Uterus (tissue), 4 donors: ENCODE results near the gene IFI35. TPM values are rescaled to one million over a fixed set of nuclear protein-coding genes. Genes with fewer than 3 reads are reported as not detected.

Experiments
- DNase-seq, 2 donors: peaks; one replicate each; pipeline ENCODE4 v3.0.0-alpha.2; 2019 to 2020
- H3K27ac ChIP-seq, 2 donors: fragments of 200-600 bp; sonication (generic); 1 replicate in 1 of 2; 2 replicates in 1 of 2; pipeline ENCODE4 v1.5.1; 2016 to 2018
- H3K27me3 ChIP-seq, 2 donors: fragments of 200-600 bp; sonication (generic); one replicate each; pipeline ENCODE4 v1.5.1; 2018 to 2019; ENCODE audit warnings: control low read depth in 1 of 2
- H3K36me3 ChIP-seq, 2 donors: fragments of 200-600 bp; sonication (generic); one replicate each; pipeline ENCODE4 v1.5.1; 2019; ENCODE audit warnings: control low read depth in 1 of 2
- H3K4me1 ChIP-seq, 2 donors: fragments of 200-600 bp; sonication (generic); one replicate each; pipeline ENCODE4 v1.5.1; 2018 to 2019; ENCODE audit warnings: control low read depth in 1 of 2
- H3K4me3 ChIP-seq, 2 donors: fragments of 200-600 bp; sonication (generic); 1 replicate in 1 of 2; 2 replicates in 1 of 2; pipeline ENCODE4 v1.5.1; 2018 to 2019; ENCODE audit warnings: mild to moderate bottlenecking in 1 of 2
- H3K9me3 ChIP-seq, 2 donors: fragments of 200-600 bp; sonication (generic); one replicate each; pipeline ENCODE4 v1.5.1; 2019; ENCODE audit warnings: control low read depth in 1 of 2
- CTCF ChIP-seq, 4 experiments: fragments of 200-600 bp in 2 of 4; fragments of 450-650 bp in 2 of 4; sonication (generic) in 2 of 4; IDR thresholded peaks; one replicate each; pipeline ENCODE4 v1.5.1; 2016 to 2019; ENCODE audit warnings: antibody characterized with exemption in 4 of 4, mild to moderate bottlenecking in 2 of 4, moderate library complexity in 1 of 4
- POLR2A ChIP-seq, 2 donors: fragments of 450-650 bp; IDR thresholded peaks; one replicate each; pipeline ENCODE4 v1.6.1; 2016; ENCODE audit warnings: antibody characterized with exemption in 2 of 2, mild to moderate bottlenecking in 1 of 2, moderate library complexity in 1 of 2
- intact Hi-C: fragments of 100-400 bp; cut with DNase I; formaldehyde crosslinking; loops from one replicate; pipeline ENCODE4 v1.15.1; 2023; ENCODE audit warnings: low total_unique reads
- total RNA-seq, 4 donors: library from RNA; depleted of rRNA in 3 of 4; stranded (reverse); fragments of >200 nt in 3 of 4; gene quantifications; one replicate each; pipeline versions ENCODE4 v1.1.0 to v1.2.4, GENCODE V29; 2014 to 2023
- donor health status: DM: yes; HTN: yes; CAD: no.

The IFI35 gene
- total RNA-seq, 4 donors from 2014 or later, result 5.9 to 31.4 (median 10.0) TPM

- no peaks in the 10 kb centered on the region for H3K36me3 ChIP-seq
- H3K27ac ChIP-seq, result no peak overlapping the region
- no peak for DNase-seq
- no peak for TF ChIP-seq POLR2A (IDR thresholded peaks at IDR 0.05)
- no peak for TF ChIP-seq CTCF (IDR thresholded peaks at IDR 0.05)
- no peaks in the 10 kb centered on the region for H3K27me3 ChIP-seq
- intact Hi-C loops, result no loop called here
- no peaks in the 10 kb centered on the region for H3K4me1 ChIP-seq
- no peak overlapping the region for H3K4me3 ChIP-seq
- no peaks in the 10 kb centered on the region for H3K9me3 ChIP-seq
Measured at GRCh38 chr17:43030137-43030767, 23.7 kb downstream of the IFI35 start.

- no peaks in the 10 kb centered on the region for H3K9me3 ChIP-seq
- TF ChIP-seq CTCF (IDR thresholded peaks at IDR 0.05) (no peak), POLR2A (IDR thresholded peaks at IDR 0.05) (no peak)
- H3K4me3 ChIP-seq, result no peak overlapping the region
- H3K27ac ChIP-seq, result no peak overlapping the region
- H3K27me3 ChIP-seq, result no peaks in the 10 kb centered on the region
- DNase-seq, result no peak
- intact Hi-C loops, result no loop called here
- no peaks in the 10 kb centered on the region for H3K4me1 ChIP-seq
- no peaks in the 10 kb centered on the region for H3K36me3 ChIP-seq
Measured at GRCh38 chr17:43031666-43032065, 25.1 kb downstream of the IFI35 start.

- Histone ChIP-seq H3K4me3 (no peak overlapping the region), H3K27me3 (no peaks in the 10 kb centered on the region), H3K4me1 (no peaks in the 10 kb centered on the region), H3K9me3 (no peaks in the 10 kb centered on the region), H3K36me3 (no peaks in the 10 kb centered on the region), H3K27ac (no peak overlapping the region)
- no peak for TF ChIP-seq CTCF (IDR thresholded peaks at IDR 0.05)
- TF ChIP-seq POLR2A (IDR thresholded peaks at IDR 0.05), result no peak
- intact Hi-C loops, result no loop called here
- DNase-seq, result no peak
Measured at GRCh38 chr17:43033948-43034881, 27.6 kb downstream of the IFI35 start.

GRCh38 chr17:43034894-43035293, 28.3 kb downstream of the IFI35 start:
- intact Hi-C loops, result no loop called here
- H3K4me1 ChIP-seq, result no peaks in the 10 kb centered on the region
- TF ChIP-seq POLR2A (IDR thresholded peaks at IDR 0.05) (no peak), CTCF (IDR thresholded peaks at IDR 0.05) (no peak)
- no peak overlapping the region for H3K27ac ChIP-seq
- no peak for DNase-seq
- H3K4me3 ChIP-seq, result no peak overlapping the region
- H3K36me3 ChIP-seq, result no peaks in the 10 kb centered on the region
- no peaks in the 10 kb centered on the region for H3K27me3 ChIP-seq
- H3K9me3 ChIP-seq, result no peaks in the 10 kb centered on the region

GRCh38 chr17:43039646-43040045, 33.1 kb downstream of the IFI35 start:
- intact Hi-C loops, result no loop called here
- TF ChIP-seq POLR2A (IDR thresholded peaks at IDR 0.05) (no peak), CTCF (IDR thresholded peaks at IDR 0.05) (no peak)

More at GRCh38 chr17:43039646-43040045, 33.1 kb downstream of the IFI35 start:
- no peaks in the 10 kb centered on the region for H3K9me3 ChIP-seq
- no peak for DNase-seq
- H3K4me3 ChIP-seq, result no peak overlapping the region
- no peaks in the 10 kb centered on the region for H3K4me1 ChIP-seq
- H3K27ac ChIP-seq, result no peak overlapping the region
- H3K27me3 ChIP-seq, result no peaks in the 10 kb centered on the region
- H3K36me3 ChIP-seq, result no peaks in the 10 kb centered on the region
